CD4-positive, alpha-beta T cell (primary cell): ENCODE measurements around the gene ASB3. TPM values are rescaled to one million over a fixed set of nuclear protein-coding genes. Genes with fewer than 3 reads are reported as not detected.

Experiments used
- ATAC-seq: fragments of 200-7000 bp; cut with Tn5 transposase; one replicate; pipeline ENCODE4 v1.10.0; 2022; ENCODE audit warnings: mild to moderate bottlenecking; ENCODE audit not compliant: poor library complexity
- CTCF ChIA-PET: fragments of 350-600 bp; sonication (Branson Sonifier 250); formaldehyde crosslinking; loops from one replicate; lab custom pipeline; 2021; ENCODE audit warnings: antibody characterized with exemption, inconsistent platforms; lab: Charles Lee
- POLR2A ChIA-PET: fragments of 350-600 bp; sonication (Branson Sonifier 250); formaldehyde crosslinking; loops from one replicate; lab custom pipeline; 2021; ENCODE audit warnings: antibody characterized with exemption, inconsistent platforms; lab: Charles Lee
- DNase-seq, 14 experiments: peaks; one replicate each; pipeline ENCODE4 v3.0.0-alpha.2; 2013 to 2020; ENCODE audit warnings: mixed read lengths in 2 of 14
- H3K27ac ChIP-seq, 2 donors: one replicate each; pipeline versions ENCODE4 v1.5.1 to v1.7.0; 2013; ENCODE audit warnings: low read length in 2 of 2, low read depth in 1 of 2, mild to moderate bottlenecking in 1 of 2
- H3K27me3 ChIP-seq, 2 experiments: 1 replicate in 1 of 2; 2 replicates in 1 of 2; pipeline versions ENCODE4 v1.6.1 to v1.7.0; 2013; ENCODE audit warnings: low read length in 2 of 2, control low read depth in 1 of 2, mild to moderate bottlenecking in 1 of 2, moderate library complexity in 1 of 2; ENCODE audit not compliant: insufficient read depth in 2 of 2, control insufficient read depth in 1 of 2
- H3K36me3 ChIP-seq: one replicate; pipeline ENCODE4 v1.6.1; 2013; ENCODE audit warnings: low read length, control low read depth; ENCODE audit not compliant: insufficient read depth
- H3K4me1 ChIP-seq: one replicate; pipeline ENCODE4 v1.6.1; 2013; ENCODE audit warnings: low read length, control low read depth; ENCODE audit not compliant: insufficient read depth
- H3K4me3 ChIP-seq: one replicate; pipeline ENCODE4 v1.5.1; 2013; ENCODE audit warnings: mild to moderate bottlenecking, low read length, moderate library complexity
- H3K9me3 ChIP-seq, 2 experiments: 1 replicate in 1 of 2; 2 replicates in 1 of 2; pipeline versions ENCODE4 v1.6.1 to v1.7.0; 2013; ENCODE audit warnings: low read length in 2 of 2, mild to moderate bottlenecking in 2 of 2, control low read depth in 1 of 2, moderate library complexity in 1 of 2; ENCODE audit not compliant: control insufficient read depth in 1 of 2, insufficient read depth in 1 of 2
- H3K27ac Mint-ChIP-seq: one replicate; pipeline ENCODE4 v1.8.0; 2020; ENCODE audit warnings: mixed read lengths
- H3K27me3 Mint-ChIP-seq: one replicate; pipeline ENCODE4 v1.8.0; 2021; ENCODE audit warnings: mixed read lengths
- H3K36me3 Mint-ChIP-seq: one replicate; pipeline ENCODE4 v1.8.0; 2021; ENCODE audit warnings: low read depth, mixed read lengths
- H3K4me1 Mint-ChIP-seq: one replicate; pipeline ENCODE4 v1.8.0; 2021; ENCODE audit warnings: low read depth, mixed read lengths
- H3K4me3 Mint-ChIP-seq: one replicate; pipeline ENCODE4 v1.8.0; 2020; ENCODE audit warnings: mild to moderate bottlenecking, mixed read lengths
- H3K9me3 Mint-ChIP-seq: one replicate; pipeline ENCODE4 v1.8.0; 2020; ENCODE audit warnings: mixed read lengths
- intact Hi-C, 2 experiments: fragments of 100-400 bp; cut with DNase I in 1 of 2; cut with micrococcal nuclease in 1 of 2; formaldehyde crosslinking; loops; one replicate each; pipeline versions ENCODE4 v1.15.1 to v1.9.0; 2023 to 2025; cut with DNase I, micrococcal nuclease
- total RNA-seq, 174 experiments: library from RNA in 2 of 174; stranded (reverse) in 2 of 174; gene quantifications; one replicate each; pipeline ENCODE4 v1.2.3 and lab custom pipeline; 2021 to 2026
- TF ChIP-seq, protein P1 (sequence below): fragments of 200-600 bp; IDR thresholded peaks from one replicate; pipeline ENCODE4 v1.8.0; 2022; ENCODE audit warnings: antibody characterized with exemption, mild to moderate bottlenecking

The ASB3 gene
- total RNA-seq, 2 experiments from 2014 or later = 31.0 to 34.3 TPM

DNA sequence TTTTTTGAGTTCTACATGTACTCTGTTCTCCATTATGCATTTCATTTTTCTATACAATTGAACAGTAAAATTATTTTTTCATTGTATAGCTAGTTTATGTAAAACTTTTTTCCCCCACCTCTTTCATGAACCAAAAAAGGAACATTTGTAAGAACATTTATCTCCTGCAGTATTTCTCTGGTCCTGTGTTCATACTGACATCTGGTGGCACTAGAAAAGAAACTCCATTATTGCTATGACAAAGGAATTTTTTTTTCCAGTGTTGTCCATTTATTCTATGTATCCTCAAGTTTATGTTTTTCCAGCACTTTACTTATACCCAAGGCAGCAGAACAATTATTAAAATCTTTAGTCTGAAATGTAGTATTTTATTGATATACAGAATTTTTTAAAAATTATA lies 46.6 kb downstream of the ASB3 start:
- intact Hi-C loops = no loop called here
- ATAC-seq (no peak), DNase-seq (no peak)
- Histone ChIP-seq H3K27me3 (no peaks in the 10 kb centered on the region), H3K36me3 (peaks cover 12% of the 10 kb centered on the region), H3K9me3 (no peaks in the 10 kb centered on the region), H3K4me1 (no peaks in the 10 kb centered on the region), H3K4me3 (no peak overlapping the region), H3K27ac (no peak overlapping the region)
- peaks cover 50% of the 10 kb centered on the region for H3K36me3 Mint-ChIP-seq
- no peaks in the 10 kb centered on the region for H3K27me3 Mint-ChIP-seq
- TF ChIP-seq, protein P1, sequence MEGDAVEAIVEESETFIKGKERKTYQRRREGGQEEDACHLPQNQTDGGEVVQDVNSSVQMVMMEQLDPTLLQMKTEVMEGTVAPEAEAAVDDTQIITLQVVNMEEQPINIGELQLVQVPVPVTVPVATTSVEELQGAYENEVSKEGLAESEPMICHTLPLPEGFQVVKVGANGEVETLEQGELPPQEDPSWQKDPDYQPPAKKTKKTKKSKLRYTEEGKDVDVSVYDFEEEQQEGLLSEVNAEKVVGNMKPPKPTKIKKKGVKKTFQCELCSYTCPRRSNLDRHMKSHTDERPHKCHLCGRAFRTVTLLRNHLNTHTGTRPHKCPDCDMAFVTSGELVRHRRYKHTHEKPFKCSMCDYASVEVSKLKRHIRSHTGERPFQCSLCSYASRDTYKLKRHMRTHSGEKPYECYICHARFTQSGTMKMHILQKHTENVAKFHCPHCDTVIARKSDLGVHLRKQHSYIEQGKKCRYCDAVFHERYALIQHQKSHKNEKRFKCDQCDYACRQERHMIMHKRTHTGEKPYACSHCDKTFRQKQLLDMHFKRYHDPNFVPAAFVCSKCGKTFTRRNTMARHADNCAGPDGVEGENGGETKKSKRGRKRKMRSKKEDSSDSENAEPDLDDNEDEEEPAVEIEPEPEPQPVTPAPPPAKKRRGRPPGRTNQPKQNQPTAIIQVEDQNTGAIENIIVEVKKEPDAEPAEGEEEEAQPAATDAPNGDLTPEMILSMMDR = no peak
- CTCF ChIA-PET = no interaction called here
- H3K27ac Mint-ChIP-seq = no peak overlapping the region
- H3K4me1 Mint-ChIP-seq = peaks cover 13% of the 10 kb centered on the region
- H3K9me3 Mint-ChIP-seq = no peaks in the 10 kb centered on the region
- no peak overlapping the region for H3K4me3 Mint-ChIP-seq
- POLR2A ChIA-PET = no interaction called here

DNA sequence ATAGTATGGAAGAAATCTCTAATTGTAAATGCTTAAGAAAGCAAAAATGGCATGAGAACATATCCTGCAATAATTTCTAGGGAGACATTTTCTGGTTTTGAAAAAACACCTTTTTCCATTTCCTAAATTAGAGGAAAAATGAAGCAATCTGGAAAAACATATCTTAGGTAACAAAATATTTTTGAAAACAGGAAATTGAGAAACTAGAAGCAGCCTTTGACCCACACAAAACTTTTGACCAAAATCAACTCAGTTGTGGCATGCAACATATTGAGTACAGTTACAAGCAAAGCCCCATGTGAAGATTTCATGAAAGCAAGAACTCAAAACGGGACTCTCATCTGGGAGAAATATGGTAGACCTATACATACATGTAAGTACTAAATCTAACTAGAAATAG lies 47.7 kb downstream of the ASB3 start:
- CTCF ChIA-PET = no interaction called here
- Mint-ChIP-seq H3K27me3 (no peaks in the 10 kb centered on the region), H3K4me1 (peaks cover 13% of the 10 kb centered on the region), H3K9me3 (no peaks in the 10 kb centered on the region), H3K36me3 (peaks cover 60% of the 10 kb centered on the region), H3K4me3 (no peak overlapping the region), H3K27ac (no peak overlapping the region)
- DNase-seq = no peak
- ATAC-seq = no peak
- Histone ChIP-seq H3K4me1 (no peaks in the 10 kb centered on the region), H3K36me3 (peaks cover 12% of the 10 kb centered on the region), H3K27ac (no peak overlapping the region), H3K4me3 (no peak overlapping the region), H3K27me3 (no peaks in the 10 kb centered on the region), H3K9me3 (no peaks in the 10 kb centered on the region)
- TF ChIP-seq, protein P1 = no peak
- intact Hi-C loops = no loop called here
- POLR2A ChIA-PET = no interaction called here

DNA sequence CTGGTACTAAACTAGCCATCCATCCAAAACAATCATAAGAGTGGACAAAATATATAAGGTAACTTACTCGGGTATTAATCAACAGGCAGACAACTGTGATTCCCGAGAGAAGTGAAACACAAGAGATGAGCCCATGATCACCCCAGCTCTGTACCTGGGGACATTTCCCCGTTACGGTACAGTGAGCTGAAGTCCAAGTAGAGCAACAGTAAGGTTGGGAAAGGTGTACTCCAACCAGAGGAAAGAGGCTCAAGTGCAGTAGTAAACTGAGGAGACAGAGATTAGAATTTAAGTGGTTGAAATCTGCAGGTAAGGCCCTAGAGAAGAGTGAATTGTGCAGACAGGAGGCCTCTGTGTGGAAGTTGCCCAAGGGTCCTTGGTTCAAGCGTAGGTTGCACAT lies 49.7 kb downstream of the ASB3 start:
- TF ChIP-seq, protein P1 = no peak
- no peak overlapping the region for H3K27ac ChIP-seq
- H3K9me3 Mint-ChIP-seq = no peaks in the 10 kb centered on the region
- H3K27ac Mint-ChIP-seq = no peak overlapping the region
- CTCF ChIA-PET = no interaction called here
- no peaks in the 10 kb centered on the region for H3K9me3 ChIP-seq
- H3K36me3 ChIP-seq = peaks cover 12% of the 10 kb centered on the region
- POLR2A ChIA-PET = interaction anchor here (1.0 to 1.4 kb wide), 2 partner anchors 19 to 30 kb away, joined by 4 to 5 read pairs; partner anchors contain the start of gene CHAC2
- H3K4me3 Mint-ChIP-seq = no peak overlapping the region
- DNase-seq (no peak), ATAC-seq (no peak)
- peaks cover 6% of the 10 kb centered on the region for H3K4me1 Mint-ChIP-seq
- H3K27me3 ChIP-seq = no peaks in the 10 kb centered on the region
- H3K27me3 Mint-ChIP-seq = no peaks in the 10 kb centered on the region
- H3K36me3 Mint-ChIP-seq = peaks cover 60% of the 10 kb centered on the region
- no peaks in the 10 kb centered on the region for H3K4me1 ChIP-seq
- intact Hi-C loops = no loop called here
- H3K4me3 ChIP-seq = no peak overlapping the region
